Natural killer cell (primary cell): ENCODE measurements around the gene TMEM114. TPM values are rescaled to one million over a fixed set of nuclear protein-coding genes. Genes with fewer than 3 reads are reported as not detected.

Source experiments
- ATAC-seq, 3 donors: fragments of 150-1000 bp in 2 of 3; fragments of 200-7000 bp in 1 of 3; cut with Tn5 transposase; 1 replicate in 1 of 3; 2 replicates in 2 of 3; pipeline ENCODE4 v1.10.0; 2021; ENCODE audit warnings: mild to moderate bottlenecking in 2 of 3, moderate library complexity in 2 of 3
- DNase-seq, 2 donors: peaks; one replicate each; pipeline versions ENCODE4 v3.0.0 to v3.0.0-alpha.2; 2013 to 2021; ENCODE audit warnings: mixed read lengths in 1 of 2
- H3K27ac ChIP-seq: one replicate; pipeline ENCODE4 v1.5.1; 2013; ENCODE audit warnings: mild to moderate bottlenecking, low read length
- H3K27me3 ChIP-seq: one replicate; pipeline ENCODE4 v1.6.1; 2013; ENCODE audit warnings: low read length; ENCODE audit not compliant: control insufficient read depth, insufficient read depth
- H3K36me3 ChIP-seq: one replicate; pipeline ENCODE4 v1.6.1; 2013; ENCODE audit warnings: low read length; ENCODE audit not compliant: control insufficient read depth, insufficient read depth
- H3K4me1 ChIP-seq: one replicate; pipeline ENCODE4 v1.6.1; 2013; ENCODE audit warnings: low read length; ENCODE audit not compliant: control insufficient read depth, insufficient read depth
- H3K4me3 ChIP-seq: one replicate; pipeline ENCODE4 v1.5.1; 2013; ENCODE audit warnings: low read length
- H3K9me3 ChIP-seq: one replicate; pipeline ENCODE4 v1.6.1; 2013; ENCODE audit warnings: low read length; ENCODE audit not compliant: control insufficient read depth, insufficient read depth
- H3K27ac Mint-ChIP-seq, 2 donors: one replicate each; pipeline ENCODE4 v1.8.0; 2022; ENCODE audit warnings: mild to moderate bottlenecking in 2 of 2, mixed read lengths in 2 of 2, moderate library complexity in 1 of 2
- H3K27me3 Mint-ChIP-seq, 2 donors: one replicate each; pipeline ENCODE4 v1.8.0; 2022; ENCODE audit warnings: low read depth in 2 of 2, mixed read lengths in 2 of 2
- H3K36me3 Mint-ChIP-seq: one replicate; pipeline ENCODE4 v1.8.0; 2022; ENCODE audit warnings: mixed read lengths
- H3K4me1 Mint-ChIP-seq, 2 donors: one replicate each; pipeline ENCODE4 v1.8.0; 2022; ENCODE audit warnings: mixed read lengths in 2 of 2
- H3K4me3 Mint-ChIP-seq: one replicate; pipeline ENCODE4 v1.8.0; 2022; ENCODE audit warnings: mild to moderate bottlenecking, moderate library complexity, mixed read lengths
- H3K9me3 Mint-ChIP-seq, 2 donors: one replicate each; pipeline ENCODE4 v1.8.0; 2022; ENCODE audit warnings: mixed read lengths in 2 of 2
- CTCF ChIP-seq: fragments of 200-600 bp; IDR thresholded peaks from one replicate; pipeline ENCODE4 v1.8.0; 2022; ENCODE audit warnings: antibody characterized with exemption
- WGBS: methylation state at CpG from one replicate; pipeline ENCODE4 v1.1.7; 2013; ENCODE audit warnings: missing lambda C conversion rate; ENCODE audit not compliant: insufficient coverage; 5-methylcytosine and 5-hydroxymethylcytosine counted together
- intact Hi-C: fragments of 100-400 bp; cut with micrococcal nuclease; formaldehyde crosslinking; loops from one replicate; pipeline ENCODE4 v1.14.2; 2022
- total RNA-seq, 4 donors: library from RNA; stranded (reverse); fragments of 120-200 nt in 1 of 4; gene quantifications; one replicate each; pipeline versions ENCODE4 v1.2.3 to v1.2.4, GENCODE V29; 2013 to 2022

Gene TMEM114
- total RNA-seq, 3 donors from 2014 or later (not counting 1 experiment from before 2014, with no cell fraction given), result not detected

DNA sequence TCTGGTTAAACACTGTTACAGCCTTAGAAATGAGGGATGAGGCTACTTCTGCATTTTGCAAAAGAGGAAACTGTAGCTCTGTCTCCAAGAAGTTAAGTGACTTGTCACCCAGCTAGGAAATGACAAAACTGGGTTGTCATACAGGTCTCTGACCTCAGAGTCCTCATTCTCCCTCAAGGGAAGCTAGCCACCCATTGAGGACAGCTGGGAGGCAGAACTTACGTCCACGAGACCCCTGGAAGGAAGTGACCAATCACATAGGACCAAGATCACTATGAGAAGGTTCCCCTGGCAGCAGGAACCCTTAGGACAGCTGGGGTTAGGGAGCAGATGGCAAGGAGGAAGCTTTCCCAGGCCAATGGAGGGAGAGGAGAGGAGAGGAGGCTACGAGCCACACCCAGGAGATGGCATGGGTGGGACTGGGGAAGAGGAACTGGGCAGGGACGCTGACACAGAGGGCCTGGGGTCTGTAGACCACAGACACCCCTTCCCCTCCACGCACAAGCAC, 42.4 kb upstream of the TMEM114 start:
- Histone ChIP-seq H3K27me3 (no peaks in the 10 kb centered on the region), H3K4me1 (peaks cover 12% of the 10 kb centered on the region), H3K9me3 (no peaks in the 10 kb centered on the region), H3K27ac (peak overlapping the region; percentile 60), H3K36me3 (peaks cover 66% of the 10 kb centered on the region), H3K4me3 (no peak overlapping the region)
- Mint-ChIP-seq H3K27me3 (no peaks in the 10 kb centered on the region), H3K9me3 (no peaks in the 10 kb centered on the region), H3K36me3 (peaks cover 28% of the 10 kb centered on the region), H3K4me1 (peaks cover 5 to 7% of the 10 kb centered on the region in 2 donors), H3K27ac (peak overlapping the region in 1 of 2 donors; percentile 77), H3K4me3 (no peak overlapping the region)
- no peak for TF ChIP-seq CTCF
- intact Hi-C loops, result no loop called here
- DNase-seq, result peak in 1 of 2 donors; percentile 9
- WGBS, result 65% methylated on average over 5 of the region's 5 CpGs
- ATAC-seq, result peak; percentile 31 to 83 (median 59)

- no peak for TF ChIP-seq CTCF
- peak overlapping the region; percentile 41 for H3K27ac ChIP-seq
- intact Hi-C loops, result no loop called here
- ATAC-seq (no peak), DNase-seq (no peak)
- H3K27me3 Mint-ChIP-seq, result no peaks in the 10 kb centered on the region
- no peak overlapping the region for H3K4me3 Mint-ChIP-seq
- H3K36me3 Mint-ChIP-seq, result peaks cover 33% of the 10 kb centered on the region
- H3K4me3 ChIP-seq, result no peak overlapping the region
- peaks cover 73% of the 10 kb centered on the region for H3K36me3 ChIP-seq
- H3K4me1 Mint-ChIP-seq, result peaks cover 8 to 11% of the 10 kb centered on the region in 2 donors
- H3K9me3 ChIP-seq, result no peaks in the 10 kb centered on the region
- no peaks in the 10 kb centered on the region for H3K9me3 Mint-ChIP-seq
- H3K27ac Mint-ChIP-seq, result peak overlapping the region in 1 of 2 donors; percentile 77
- H3K27me3 ChIP-seq, result no peaks in the 10 kb centered on the region
- H3K4me1 ChIP-seq, result peaks cover 12% of the 10 kb centered on the region
- WGBS, result 76% methylated on average over 15 of the region's 15 CpGs
Measured at GRCh38 chr16:8631818-8632465, 41.6 kb upstream of the TMEM114 start.

- Histone ChIP-seq H3K27ac (no peak overlapping the region), H3K4me3 (no peak overlapping the region), H3K4me1 (peaks cover 12% of the 10 kb centered on the region), H3K27me3 (no peaks in the 10 kb centered on the region), H3K36me3 (peaks cover 70% of the 10 kb centered on the region), H3K9me3 (no peaks in the 10 kb centered on the region)
- H3K4me1 Mint-ChIP-seq, result peaks cover 10 to 12% of the 10 kb centered on the region in 2 donors
- intact Hi-C loops, result no loop called here
- ATAC-seq (no peak), DNase-seq (no peak)
- H3K36me3 Mint-ChIP-seq, result peaks cover 31% of the 10 kb centered on the region
- no peak for TF ChIP-seq CTCF
- no peak overlapping the region for H3K4me3 Mint-ChIP-seq
- H3K27ac Mint-ChIP-seq, result no peak overlapping the region
- WGBS, result 94% methylated on average over 9 of the region's 9 CpGs
- H3K27me3 Mint-ChIP-seq, result no peaks in the 10 kb centered on the region
- H3K9me3 Mint-ChIP-seq, result no peaks in the 10 kb centered on the region
Measured at GRCh38 chr16:8631373-8631772, 41.1 kb upstream of the TMEM114 start.
